ENCODE results near the gene GPRC5C. TPM values are rescaled to one million over a fixed set of nuclear protein-coding genes. Genes with fewer than 3 reads are reported as not detected.

GPRC5C gene
- total RNA-seq, 1 experiment from 2014 or later = 83.2 TPM

- H3K36me3 Mint-ChIP-seq (ENCODE audit: insufficient read depth, unreplicated experiment) = no peaks in the 10 kb centered on the region
- H3K27me3 Mint-ChIP-seq (ENCODE audit: insufficient read depth, unreplicated experiment) = no peaks in the 10 kb centered on the region
- no peaks in the 10 kb centered on the region for H3K27me3 ChIP-seq (replicated peaks; ENCODE audit: control insufficient read depth, insufficient read depth, low read length)
- BruUV-seq (replicated peaks) = no TSS peak
- no peak overlapping the region for H3K4me3 Mint-ChIP-seq (ENCODE audit: unreplicated experiment)
- CTCF ChIA-PET = interaction anchor here (1.2 to 9.4 kb wide), 3 partner anchors 80 to 91 kb away, joined by 11 to 110 read pairs (median 18); partner anchors contain the start of gene GPR142
- peaks cover 5% of the 10 kb centered on the region for H3K4me1 ChIP-seq
- DNase-seq = no peak
- no peaks in the 10 kb centered on the region for H3K9me3 ChIP-seq
- no peaks in the 10 kb centered on the region for H3K36me3 ChIP-seq (ENCODE audit: control insufficient read depth, insufficient read depth, low read length)
- H3K4me1 Mint-ChIP-seq (ENCODE audit: low read depth, unreplicated experiment) = peaks cover 8% of the 10 kb centered on the region
- H3K9me3 Mint-ChIP-seq (ENCODE audit: unreplicated experiment) = no peaks in the 10 kb centered on the region
- POLR2A ChIA-PET = no interaction called here
- TF ChIP-seq CTCF (IDR thresholded peaks at IDR 0.05; ENCODE audit: insufficient read depth in 1 of 2, low read depth in 1 of 2, low read length in 1 of 2, severe bottlenecking in 1 of 2, unreplicated experiment in 1 of 2) = no peak
- intact Hi-C loops (cut with micrococcal nuclease; ENCODE audit: unreplicated experiment) = loop anchor here (2.0 kb wide), 1 partner anchor 159 kb away; no protein-coding TSS in a partner anchor
- H3K27ac Mint-ChIP-seq (ENCODE audit: unreplicated experiment) = no peak overlapping the region
- no peak overlapping the region for H3K4me3 ChIP-seq (ENCODE audit: low read depth, low read length)
Measured at GRCh38 chr17:74459622-74460021, 27.7 kb downstream of the GPRC5C start.

- no peak overlapping the region for H3K4me3 Mint-ChIP-seq (ENCODE audit: unreplicated experiment)
- Histone ChIP-seq H3K36me3 (ENCODE audit: control insufficient read depth, insufficient read depth, low read length) (no peaks in the 10 kb centered on the region), H3K4me1 (no peaks in the 10 kb centered on the region; the same call in 1 of the 2 replicates), H3K4me3 (ENCODE audit: low read depth, low read length) (no peak overlapping the region), H3K27me3 (replicated peaks; ENCODE audit: control insufficient read depth, insufficient read depth, low read length) (no peaks in the 10 kb centered on the region), H3K9me3 (no peaks in the 10 kb centered on the region)
- H3K4me1 Mint-ChIP-seq (ENCODE audit: low read depth, unreplicated experiment) = peaks cover 8% of the 10 kb centered on the region
- POLR2A ChIA-PET = no interaction called here
- no peak for TF ChIP-seq CTCF (IDR thresholded peaks at IDR 0.05; ENCODE audit: insufficient read depth in 1 of 2, low read depth in 1 of 2, low read length in 1 of 2, severe bottlenecking in 1 of 2, unreplicated experiment in 1 of 2)
- no peak overlapping the region for H3K27ac Mint-ChIP-seq (ENCODE audit: unreplicated experiment)
- no peaks in the 10 kb centered on the region for H3K9me3 Mint-ChIP-seq (ENCODE audit: unreplicated experiment)
- DNase-seq = no peak
- intact Hi-C loops (cut with micrococcal nuclease; ENCODE audit: unreplicated experiment) = no loop called here
- H3K36me3 Mint-ChIP-seq (ENCODE audit: insufficient read depth, unreplicated experiment) = no peaks in the 10 kb centered on the region
- H3K27me3 Mint-ChIP-seq (ENCODE audit: insufficient read depth, unreplicated experiment) = no peaks in the 10 kb centered on the region
- BruUV-seq (replicated peaks) = no TSS peak
- CTCF ChIA-PET = interaction anchor here (0.6 to 1.3 kb wide), 4 partner anchors 24 to 92 kb away, joined by 3 to 11 read pairs (median 4); no protein-coding TSS in a partner anchor
Measured at GRCh38 chr17:74460241-74460640, 28.4 kb downstream of the GPRC5C start.

- H3K36me3 ChIP-seq (ENCODE audit: control insufficient read depth, insufficient read depth, low read length) = no peaks in the 10 kb centered on the region
- H3K9me3 ChIP-seq = no peaks in the 10 kb centered on the region
- Mint-ChIP-seq H3K4me1 (ENCODE audit: low read depth, unreplicated experiment) (peaks cover 8% of the 10 kb centered on the region), H3K4me3 (ENCODE audit: unreplicated experiment) (no peak overlapping the region), H3K9me3 (ENCODE audit: unreplicated experiment) (no peaks in the 10 kb centered on the region), H3K27me3 (ENCODE audit: insufficient read depth, unreplicated experiment) (no peaks in the 10 kb centered on the region), H3K27ac (ENCODE audit: unreplicated experiment) (no peak overlapping the region), H3K36me3 (ENCODE audit: insufficient read depth, unreplicated experiment) (no peaks in the 10 kb centered on the region)
- ChIA-PET POLR2A (no interaction called here), CTCF (interaction anchor here (1.2 to 1.3 kb wide), 2 partner anchors 82 to 93 kb away, joined by 4 to 11 read pairs; no protein-coding TSS in a partner anchor)
- no peak for DNase-seq
- H3K4me3 ChIP-seq (ENCODE audit: low read depth, low read length) = no peak overlapping the region
- intact Hi-C loops (cut with micrococcal nuclease; ENCODE audit: unreplicated experiment) = no loop called here
- H3K4me1 ChIP-seq = no peaks in the 10 kb centered on the region; the same call in 1 of the 2 replicates
- TF ChIP-seq CTCF (IDR thresholded peaks at IDR 0.05; ENCODE audit: insufficient read depth in 1 of 2, low read depth in 1 of 2, low read length in 1 of 2, severe bottlenecking in 1 of 2, unreplicated experiment in 1 of 2) = no peak
- no peaks in the 10 kb centered on the region for H3K27me3 ChIP-seq (replicated peaks; ENCODE audit: control insufficient read depth, insufficient read depth, low read length)
- no TSS peak for BruUV-seq (replicated peaks)
Measured at GRCh38 chr17:74460996-74461395, 29.1 kb downstream of the GPRC5C start.

Measured in Caco-2 (cell line).